T47D (cell line): ENCODE results near the gene FAM3D.
A peak's percentile ranks its signal among the peaks of the same experiment; 100 is the strongest.

Experiments used
- DNase-seq, 2 experiments: peaks; one replicate each; pipeline versions ENCODE4 v3.0.0 to v3.0.0-alpha.2; 2011 to 2012; ENCODE audit warnings: low read depth in 1 of 2, low spot score in 1 of 2
- JUND ChIP-seq: IDR thresholded peaks from 2 replicates; pipeline ENCODE4 v1.6.1; 2012; ENCODE audit warnings: low read depth
- in situ Hi-C: cut with HindIII; loops from 2 replicates; pipeline ENCODE4 v1.10.0; 2016; ENCODE audit warnings: low sequenced_read_pairs, low pct_unique_long_range_greater_than_20kb

The FAM3D gene

GRCh38 chr3:58612830-58613229, 53.7 kb downstream of the FAM3D start:
- in situ Hi-C loops: no loop called here
- no peak for DNase-seq
- TF ChIP-seq JUND: no peak

DNA sequence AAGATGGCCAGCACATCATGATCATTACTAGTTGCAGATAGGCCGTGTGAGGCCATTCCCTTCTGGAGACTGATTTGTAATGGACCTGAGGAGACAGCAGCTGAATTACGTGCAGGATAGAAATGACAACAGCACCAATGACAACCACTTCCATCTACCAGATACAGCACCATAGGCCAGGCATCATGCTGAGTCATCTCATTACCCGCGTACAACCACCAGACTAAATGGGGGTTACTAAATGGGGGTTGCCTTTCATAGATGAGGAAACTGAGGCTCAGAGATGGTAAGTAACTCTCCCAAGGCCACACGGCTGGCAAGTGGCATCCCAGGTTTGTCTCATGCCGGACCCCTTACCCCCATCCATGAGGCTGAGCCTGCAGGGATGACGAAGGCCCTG, 56.6 kb downstream of the FAM3D start:
- no peak for DNase-seq
- TF ChIP-seq JUND: no peak
- in situ Hi-C loops: no loop called here

- no peak for TF ChIP-seq JUND
- no peak for DNase-seq
- in situ Hi-C loops: no loop called here
These were observed 57.9 kb downstream of the FAM3D start for GRCh38 chr3:58608648-58609047.

GRCh38 chr3:58607816-58608215, 58.8 kb downstream of the FAM3D start:
- no peak for DNase-seq
- in situ Hi-C loops: no loop called here
- no peak for TF ChIP-seq JUND

DNA sequence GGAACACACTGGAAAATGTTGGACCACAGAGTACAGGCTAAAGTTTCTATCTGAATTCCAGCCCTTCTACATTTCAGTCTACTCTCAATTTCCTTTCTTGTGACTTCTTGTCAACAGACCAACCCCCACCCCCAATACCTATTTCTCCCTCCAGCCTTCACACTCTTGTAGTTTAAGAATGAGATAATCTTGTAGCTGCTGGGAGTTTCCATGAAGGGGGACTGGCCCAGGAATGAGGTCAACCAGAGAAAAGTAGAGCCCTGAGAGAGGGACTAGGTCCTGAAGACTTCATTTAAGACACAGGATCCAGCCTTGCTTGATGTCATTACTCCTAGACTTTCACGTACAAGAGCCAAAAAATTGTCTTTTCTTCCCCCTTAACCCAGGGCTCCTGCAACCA, 59.9 kb downstream of the FAM3D start:
- no peak for DNase-seq
- in situ Hi-C loops: no loop called here
- TF ChIP-seq JUND: no peak

- no peak for DNase-seq
- no peak for TF ChIP-seq JUND
- in situ Hi-C loops: no loop called here
These were observed 62.5 kb downstream of the FAM3D start for GRCh38 chr3:58604031-58604430.

DNA sequence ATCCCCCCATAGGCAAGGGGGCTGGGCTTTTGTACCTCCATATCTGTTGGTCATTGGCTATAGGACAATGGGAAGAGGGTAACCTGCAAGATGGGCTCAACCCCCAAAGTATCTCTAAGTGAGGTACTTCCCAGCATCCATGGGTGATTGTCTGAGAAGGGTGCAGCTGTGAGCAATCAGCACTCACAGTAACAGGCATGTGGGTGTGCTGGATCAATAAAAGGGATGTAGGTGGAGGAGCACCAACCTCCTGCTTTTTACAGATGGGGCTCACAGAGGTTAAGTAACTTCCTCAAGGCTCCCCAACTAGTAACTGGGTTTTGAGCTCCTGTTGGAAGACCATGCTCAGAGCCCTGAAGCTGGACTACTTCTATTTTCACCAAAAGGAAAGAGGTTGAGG, 63.0 kb downstream of the FAM3D start:
- no peak for TF ChIP-seq JUND
- in situ Hi-C loops: no loop called here
- no peak for DNase-seq

GRCh38 chr3:58597770-58598310, 68.7 kb downstream of the FAM3D start:
- DNase-seq: no peak
- in situ Hi-C loops: no loop called here
- no peak for TF ChIP-seq JUND

- TF ChIP-seq JUND: no peak
- in situ Hi-C loops: no loop called here
- DNase-seq: no peak
These were observed 69.6 kb downstream of the FAM3D start for GRCh38 chr3:58596834-58597518.

DNA sequence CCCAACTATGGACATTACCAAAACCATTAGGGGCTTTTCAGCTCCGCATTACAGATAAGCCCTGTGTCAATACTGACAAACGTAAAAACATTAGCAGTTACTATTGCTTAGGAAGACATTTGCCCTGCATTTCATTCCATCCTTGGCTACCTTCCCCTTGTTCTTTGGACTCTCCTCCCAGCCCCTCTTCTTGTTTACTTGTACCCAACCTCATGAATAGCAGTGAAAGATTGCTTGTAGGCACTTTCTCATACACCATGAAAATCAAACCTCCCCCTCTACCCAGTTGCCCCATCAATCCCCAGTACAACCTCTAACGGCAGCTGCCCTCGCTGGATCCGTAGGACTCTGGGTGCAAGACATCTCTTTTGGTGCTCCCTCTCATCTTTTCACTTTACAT, 72.5 kb downstream of the FAM3D start:
- DNase-seq: no peak
- TF ChIP-seq JUND: no peak
- in situ Hi-C loops: no loop called here

- DNase-seq: no peak
- TF ChIP-seq JUND: no peak
- in situ Hi-C loops: no loop called here
These were observed 74.8 kb downstream of the FAM3D start for GRCh38 chr3:58591517-58592510.

- peak; percentile 49 to 53 for DNase-seq
- no peak for TF ChIP-seq JUND
- in situ Hi-C loops: no loop called here
These were observed 78.5 kb downstream of the FAM3D start for GRCh38 chr3:58588030-58588614.
